ENCODE data around the gene STMN3. TPM values are rescaled to one million over a fixed set of nuclear protein-coding genes. Genes with fewer than 3 reads are reported as not detected.

Gene STMN3
- total RNA-seq, 1 donor, result 1.1 TPM

GRCh38 chr20:63668351-63668750 lies 15.1 kb upstream of the STMN3 start:
- no peak for TF ChIP-seq CTCF (IDR thresholded peaks at IDR 0.05; ENCODE audit: extremely low read depth, low read depth, low read length)
- Histone ChIP-seq H4K20me1 (ENCODE audit: insufficient read depth, low read length) (no peaks in the 10 kb centered on the region), H3K4me3 (ENCODE audit: insufficient read depth, low read length) (no peak overlapping the region), H3K4me2 (ENCODE audit: insufficient read depth, low read length) (no peak overlapping the region), H3K9me3 (ENCODE audit: low read depth, low read length) (no peaks in the 10 kb centered on the region), H3K27me3 (ENCODE audit: insufficient read depth, low read length) (no peaks in the 10 kb centered on the region), H2AFZ (ENCODE audit: low read length) (no peak overlapping the region), H3K79me2 (ENCODE audit: insufficient read depth, low read length) (peaks cover 13% of the 10 kb centered on the region), H3K36me3 (ENCODE audit: insufficient read depth, low read length) (peaks cover 31% of the 10 kb centered on the region), H3K27ac (ENCODE audit: low read depth, low read length) (no peak overlapping the region), H3K4me1 (ENCODE audit: insufficient read depth, low read length) (no peaks in the 10 kb centered on the region)
- DNase-seq (ENCODE audit: insufficient read length, low spot score, missing footprints), result no peak

GRCh38 chr20:63667858-63668257 lies 14.6 kb upstream of the STMN3 start:
- Histone ChIP-seq H4K20me1 (ENCODE audit: insufficient read depth, low read length) (no peaks in the 10 kb centered on the region), H3K27ac (ENCODE audit: low read depth, low read length) (no peak overlapping the region), H3K4me3 (ENCODE audit: insufficient read depth, low read length) (no peak overlapping the region), H3K9me3 (ENCODE audit: low read depth, low read length) (no peaks in the 10 kb centered on the region), H3K27me3 (ENCODE audit: insufficient read depth, low read length) (no peaks in the 10 kb centered on the region), H3K4me2 (ENCODE audit: insufficient read depth, low read length) (no peak overlapping the region), H3K79me2 (ENCODE audit: insufficient read depth, low read length) (peaks cover 13% of the 10 kb centered on the region), H2AFZ (ENCODE audit: low read length) (no peak overlapping the region), H3K36me3 (ENCODE audit: insufficient read depth, low read length) (peaks cover 36% of the 10 kb centered on the region), H3K4me1 (ENCODE audit: insufficient read depth, low read length) (no peaks in the 10 kb centered on the region)
- TF ChIP-seq CTCF (IDR thresholded peaks at IDR 0.05; ENCODE audit: extremely low read depth, low read depth, low read length), result no peak
- DNase-seq (ENCODE audit: insufficient read length, low spot score, missing footprints), result no peak

- H4K20me1 ChIP-seq (ENCODE audit: insufficient read depth, low read length), result no peaks in the 10 kb centered on the region
- TF ChIP-seq CTCF (IDR thresholded peaks at IDR 0.05; ENCODE audit: extremely low read depth, low read depth, low read length), result no peak
- DNase-seq (ENCODE audit: insufficient read length, low spot score, missing footprints), result no peak
- peaks cover 46% of the 10 kb centered on the region for H3K36me3 ChIP-seq (ENCODE audit: insufficient read depth, low read length)
- no peaks in the 10 kb centered on the region for H3K4me1 ChIP-seq (ENCODE audit: insufficient read depth, low read length)
- H3K27ac ChIP-seq (ENCODE audit: low read depth, low read length), result no peak overlapping the region
- H3K79me2 ChIP-seq (ENCODE audit: insufficient read depth, low read length), result peaks cover 31% of the 10 kb centered on the region
- no peak overlapping the region for H2AFZ ChIP-seq (ENCODE audit: low read length)
- no peaks in the 10 kb centered on the region for H3K27me3 ChIP-seq (ENCODE audit: insufficient read depth, low read length)
- H3K4me3 ChIP-seq (ENCODE audit: insufficient read depth, low read length), result no peak overlapping the region
- no peak overlapping the region for H3K4me2 ChIP-seq (ENCODE audit: insufficient read depth, low read length)
- H3K9me3 ChIP-seq (ENCODE audit: low read depth, low read length), result no peaks in the 10 kb centered on the region
Observed at GRCh38 chr20:63665708-63666107, 12.5 kb upstream of the STMN3 start.

- no peak overlapping the region for H3K4me3 ChIP-seq (ENCODE audit: insufficient read depth, low read length)
- no peaks in the 10 kb centered on the region for H3K27me3 ChIP-seq (ENCODE audit: insufficient read depth, low read length)
- no peak overlapping the region for H3K4me2 ChIP-seq (ENCODE audit: insufficient read depth, low read length)
- H3K9me3 ChIP-seq (ENCODE audit: low read depth, low read length), result no peaks in the 10 kb centered on the region
- H3K27ac ChIP-seq (ENCODE audit: low read depth, low read length), result no peak overlapping the region
- no peak for TF ChIP-seq CTCF (IDR thresholded peaks at IDR 0.05; ENCODE audit: extremely low read depth, low read depth, low read length)
- H3K4me1 ChIP-seq (ENCODE audit: insufficient read depth, low read length), result no peaks in the 10 kb centered on the region
- H4K20me1 ChIP-seq (ENCODE audit: insufficient read depth, low read length), result no peaks in the 10 kb centered on the region
- H3K79me2 ChIP-seq (ENCODE audit: insufficient read depth, low read length), result peaks cover 37% of the 10 kb centered on the region
- peaks cover 50% of the 10 kb centered on the region for H3K36me3 ChIP-seq (ENCODE audit: insufficient read depth, low read length)
- no peak for DNase-seq (ENCODE audit: insufficient read length, low spot score, missing footprints)
- H2AFZ ChIP-seq (ENCODE audit: low read length), result no peak overlapping the region
Observed at GRCh38 chr20:63664861-63665594, 11.8 kb upstream of the STMN3 start.

Measured in osteoblast (primary cell).